GM21737 (cell line): ENCODE results near the gene C10orf95.
"Not testable (repeated sequence)": the region's sequence is repeated elsewhere in the genome, so short reads cannot be mapped to it uniquely, and the experiment has no call there.

ENCODE experiments used
- ATAC-seq: cut with Tn5 transposase; IDR thresholded peaks from one replicate; pipeline ENCODE4 v1.9.1; 2021; ENCODE audit warnings: mild to moderate bottlenecking, moderate library complexity; ENCODE audit not compliant: unreplicated experiment

The C10orf95 gene

GRCh38 chr10:102467318-102467717 lies 16.0 kb upstream of the C10orf95 start:
- no peak for ATAC-seq

DNA sequence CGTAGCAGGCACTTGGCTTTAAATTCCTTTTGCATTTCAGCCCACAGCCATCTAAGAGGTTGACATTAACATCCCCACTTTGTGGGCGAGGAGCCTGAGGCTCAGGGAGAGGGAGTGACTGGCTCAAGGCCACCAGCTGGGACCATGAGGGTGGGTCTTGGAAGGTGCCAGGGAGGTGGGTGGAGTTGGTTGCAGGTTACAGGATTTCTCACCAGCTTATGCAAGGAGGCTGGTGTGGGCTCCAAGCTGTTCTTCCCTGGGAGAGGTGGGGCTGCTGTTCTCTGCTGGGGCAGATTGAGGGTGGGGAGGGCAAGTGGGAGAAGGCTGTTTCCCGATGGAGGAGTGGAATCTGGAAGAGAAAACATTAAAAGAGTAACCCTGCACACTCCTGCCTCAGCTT lies 14.1 kb upstream of the C10orf95 start:
- ATAC-seq: no peak

GRCh38 chr10:102463983-102464382 lies 12.6 kb upstream of the C10orf95 start:
- ATAC-seq: no peak

GRCh38 chr10:102462512-102463054 lies 11.2 kb upstream of the C10orf95 start:
- ATAC-seq: no peak

GRCh38 chr10:102461187-102462054 lies 10.1 kb upstream of the C10orf95 start:
- peak; percentile 86 for ATAC-seq

- peak; percentile 25 for ATAC-seq
These were observed 9.5 kb upstream of the C10orf95 start for GRCh38 chr10:102460836-102461186.

- ATAC-seq: no peak
These were observed 7.3 kb upstream of the C10orf95 start for GRCh38 chr10:102458656-102459055.

GRCh38 chr10:102457591-102458150 lies 6.3 kb upstream of the C10orf95 start:
- ATAC-seq: no peak

- ATAC-seq: no peak
These were observed 4.6 kb upstream of the C10orf95 start for GRCh38 chr10:102455893-102456471.

- ATAC-seq: not testable (repeated sequence)
These were observed 3.5 kb upstream of the C10orf95 start for GRCh38 chr10:102454662-102455487.

GRCh38 chr10:102453502-102453901 lies 2.2 kb upstream of the C10orf95 start:
- ATAC-seq: no peak

GRCh38 chr10:102452672-102453340 lies 1.5 kb upstream of the C10orf95 start:
- no peak for ATAC-seq

DNA sequence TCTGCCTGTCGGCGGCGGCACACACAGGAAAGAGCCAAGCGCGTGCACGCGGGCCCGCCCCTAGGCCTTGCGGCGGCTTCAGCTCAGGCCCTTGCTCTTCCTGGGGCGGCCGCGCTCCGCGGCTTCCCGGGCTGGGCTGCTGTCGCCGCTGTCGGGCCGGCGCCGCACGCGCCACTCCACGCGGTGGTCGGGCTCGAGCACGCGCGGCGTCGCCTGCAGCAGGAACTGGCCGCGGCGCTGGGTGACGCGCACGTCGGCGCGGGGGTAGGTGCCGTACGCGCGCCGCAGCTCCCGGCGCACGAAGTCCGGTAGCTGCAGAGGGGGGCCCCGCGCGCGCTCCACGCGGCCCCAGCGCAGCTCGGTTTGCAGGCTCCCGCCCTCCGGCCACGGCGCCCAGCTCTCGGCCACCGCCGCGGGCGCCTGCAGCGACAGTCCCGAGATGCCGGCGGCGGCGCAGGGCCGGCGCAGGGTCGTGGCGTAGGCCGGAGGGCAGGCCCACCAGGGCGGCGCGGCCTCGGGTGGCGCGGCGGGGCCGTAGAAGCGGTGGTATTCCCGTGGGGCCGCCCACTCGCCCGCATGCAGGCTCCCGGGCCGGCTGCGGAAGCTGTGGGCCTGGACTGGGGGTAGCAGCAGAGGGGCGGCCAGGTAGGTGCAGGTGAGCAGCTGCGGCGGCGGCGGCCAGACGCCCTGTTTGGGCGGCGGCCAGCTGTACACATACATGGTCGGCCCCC lies 804 bp downstream of the C10orf95 start:
- ATAC-seq: peak; percentile 86

GRCh38 chr10:102450124-102450373 lies 1.3 kb downstream of the C10orf95 start:
- ATAC-seq: peak; percentile 1

DNA sequence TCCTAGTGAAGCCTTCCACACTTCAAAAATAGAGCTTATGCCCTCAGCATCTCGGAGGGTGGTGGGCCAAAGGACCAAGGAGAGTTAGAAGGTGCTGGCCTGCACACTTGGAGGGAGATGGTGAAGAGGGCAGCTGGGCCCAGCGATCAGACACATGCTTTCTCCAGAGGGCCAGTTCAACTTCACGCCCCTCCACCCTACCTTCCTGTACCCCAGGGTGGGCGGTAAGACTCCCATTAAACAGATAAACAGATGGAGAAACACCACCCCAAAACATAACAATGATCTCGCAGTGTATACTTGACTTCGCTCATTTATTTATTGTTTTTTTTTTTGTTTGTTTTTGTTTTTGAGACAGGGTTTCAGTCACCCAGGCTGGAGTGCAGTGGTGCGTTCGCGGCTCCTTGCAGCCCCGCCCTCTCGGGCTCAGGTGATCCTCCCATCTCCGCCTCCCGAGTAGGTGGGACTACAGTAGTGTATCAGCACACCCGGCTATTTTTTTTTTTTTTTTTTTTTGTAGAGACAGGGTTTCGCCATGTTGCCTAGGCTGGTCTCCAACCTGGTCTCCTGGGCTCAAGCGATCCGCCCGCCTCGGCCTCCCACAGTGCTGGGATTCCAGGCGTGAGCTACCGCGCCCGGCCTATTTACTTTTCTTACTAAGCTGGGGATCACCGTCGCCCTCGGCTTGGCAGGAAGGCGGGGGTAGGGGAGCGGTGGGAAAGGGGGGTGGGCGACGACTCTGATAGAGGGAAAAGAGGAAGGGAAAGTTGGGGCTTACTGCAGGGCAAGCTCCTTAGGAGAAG lies 1.8 kb downstream of the C10orf95 start:
- peak; percentile 40 for ATAC-seq

- no peak for ATAC-seq
These were observed 6.5 kb downstream of the C10orf95 start for GRCh38 chr10:102444851-102445250.

GRCh38 chr10:102438374-102438773 lies 13.0 kb downstream of the C10orf95 start:
- ATAC-seq: no peak

DNA sequence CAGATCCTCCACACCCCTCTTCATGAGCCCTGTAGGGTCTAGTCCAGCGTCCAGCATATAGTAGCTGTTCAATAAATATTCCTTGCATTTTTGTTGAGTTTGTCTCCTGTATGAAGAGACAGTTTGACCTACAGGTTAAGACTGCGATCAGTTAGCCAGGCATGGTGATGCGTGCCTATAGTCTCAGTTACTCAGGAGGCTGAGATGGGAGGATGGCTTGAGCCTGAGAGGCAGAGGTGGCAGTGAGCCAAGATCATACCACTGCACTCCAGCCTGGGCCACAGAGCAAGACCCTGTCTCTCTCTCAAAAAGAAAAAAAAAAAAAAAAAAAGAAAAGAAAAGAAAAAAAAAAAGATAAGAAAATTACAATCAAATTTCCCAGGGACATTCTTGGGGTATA lies 13.8 kb downstream of the C10orf95 start:
- ATAC-seq: no peak

- ATAC-seq: no peak
These were observed 15.0 kb downstream of the C10orf95 start for GRCh38 chr10:102436312-102436711.
